Fibroblast of skin of scalp (primary cell): ENCODE results near the gene DLGAP4.

ENCODE experiments used
- DNase-seq: peaks from one replicate; pipeline ENCODE4 v3.0.0-alpha.2; 2013

DLGAP4 gene

DNA sequence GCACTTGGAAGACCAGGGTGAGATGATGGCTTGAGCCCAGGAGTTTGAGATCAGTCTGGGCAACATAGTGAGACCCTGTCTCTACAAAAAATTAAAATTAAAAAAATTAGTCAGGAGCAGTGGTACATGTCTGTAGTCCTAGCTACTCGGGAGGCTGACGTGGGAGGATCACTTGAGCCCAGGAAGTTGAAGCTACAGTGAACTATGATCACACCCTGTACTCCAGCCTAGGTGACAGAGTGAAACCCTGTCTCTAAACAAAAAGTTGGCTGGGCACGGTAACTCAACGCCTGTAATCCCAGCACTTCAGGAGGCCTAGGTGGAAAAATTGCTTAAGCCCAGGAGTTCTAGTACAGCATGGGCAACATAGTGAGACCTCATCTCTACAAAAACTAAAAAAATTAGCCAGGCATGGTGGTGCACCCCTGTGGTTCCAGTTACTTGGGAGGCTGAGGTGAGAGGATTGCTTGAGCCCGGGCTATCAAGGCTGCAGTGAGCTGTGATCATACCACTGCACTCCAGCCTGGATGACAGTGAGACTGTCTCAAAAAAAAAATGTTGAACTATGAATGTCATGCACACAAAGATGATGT, 174.4 kb downstream of the DLGAP4 start:
- DNase-seq = no peak

DNA sequence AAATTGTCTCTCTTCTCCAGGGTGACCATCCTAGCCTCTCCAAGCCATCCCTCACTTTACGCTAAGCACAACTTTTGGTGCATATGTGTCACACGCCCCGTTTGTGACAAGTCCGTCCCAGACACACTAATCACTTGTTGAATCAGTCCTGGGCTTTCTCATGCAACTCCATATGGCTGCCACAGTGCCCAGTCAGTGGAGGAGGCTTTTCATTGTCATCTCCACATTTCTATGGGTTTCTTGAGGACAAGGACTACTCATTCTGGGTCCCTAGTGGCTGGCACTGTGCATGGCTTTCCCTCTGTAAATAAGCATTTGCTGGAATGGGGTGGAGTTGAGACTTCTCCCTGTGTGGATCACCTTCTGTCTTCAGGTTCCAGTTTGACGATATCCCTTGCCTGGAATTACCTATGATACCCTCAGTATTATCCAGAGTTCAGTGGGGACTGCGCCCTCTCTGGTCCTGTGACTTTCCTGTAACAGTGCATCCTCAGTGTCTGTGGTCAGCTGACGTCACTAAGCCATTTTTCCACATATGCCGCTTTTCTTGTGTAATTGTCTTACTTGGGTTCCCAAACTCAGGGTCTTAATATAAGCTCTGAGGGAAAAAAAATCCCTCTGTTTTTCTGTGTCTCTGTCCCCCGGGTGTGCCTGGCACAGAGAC, 175.4 kb downstream of the DLGAP4 start:
- no peak for DNase-seq

DNA sequence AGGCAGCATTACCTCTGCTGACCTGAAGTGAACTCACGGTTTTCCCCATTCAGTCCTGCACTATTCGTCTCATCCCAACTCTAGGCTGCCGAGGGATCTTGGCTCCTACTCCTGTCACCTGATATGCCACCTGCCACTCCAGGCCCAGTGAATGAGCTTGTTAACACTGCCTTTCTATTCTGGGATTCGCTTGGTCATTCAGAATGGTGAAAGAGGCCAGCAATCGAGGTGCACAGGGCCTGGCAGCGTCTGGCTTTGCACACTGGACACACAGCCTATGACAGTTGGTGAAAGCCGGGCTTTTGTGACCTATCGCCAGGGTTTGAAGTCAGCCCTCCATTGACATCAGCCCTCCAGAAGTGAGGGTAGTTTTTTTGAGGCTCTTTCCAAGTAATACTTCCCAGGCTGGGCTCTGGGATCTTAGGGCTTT, 175.9 kb downstream of the DLGAP4 start:
- no peak for DNase-seq

DNA sequence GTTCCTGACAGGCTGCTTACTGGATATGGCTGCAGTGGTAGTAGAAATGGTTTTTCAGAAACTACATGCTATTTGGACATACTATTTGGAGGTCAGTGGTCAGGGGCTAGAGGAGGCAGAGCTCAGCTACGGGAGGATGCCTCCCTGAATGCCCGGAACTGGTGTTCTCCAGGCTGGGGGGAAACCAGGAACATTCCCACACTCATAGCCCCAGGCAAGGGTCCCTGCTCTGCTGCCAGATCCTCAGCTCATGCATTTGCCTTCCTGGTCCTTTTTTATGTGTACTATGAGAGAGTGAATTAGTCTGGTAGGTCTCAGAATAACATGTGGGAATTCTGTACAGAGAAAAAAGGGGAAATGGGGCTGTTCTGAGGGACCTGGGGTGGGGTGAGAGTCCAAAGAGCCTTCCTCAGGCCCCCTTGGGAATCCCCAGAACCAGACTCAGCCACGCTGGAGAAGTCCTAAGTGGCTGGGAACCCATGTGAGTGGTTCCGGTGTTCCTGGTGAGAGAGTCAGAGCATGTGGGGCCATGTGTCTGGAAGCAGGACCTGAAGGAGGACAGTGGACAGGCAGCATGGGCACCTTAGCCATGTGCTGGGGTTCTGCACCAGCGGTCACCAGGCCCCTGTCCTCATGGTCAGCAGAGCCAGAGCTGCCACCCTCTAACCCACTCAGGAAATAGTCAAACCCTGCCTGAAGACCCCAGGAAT, 177.2 kb downstream of the DLGAP4 start:
- no peak for DNase-seq

DNA sequence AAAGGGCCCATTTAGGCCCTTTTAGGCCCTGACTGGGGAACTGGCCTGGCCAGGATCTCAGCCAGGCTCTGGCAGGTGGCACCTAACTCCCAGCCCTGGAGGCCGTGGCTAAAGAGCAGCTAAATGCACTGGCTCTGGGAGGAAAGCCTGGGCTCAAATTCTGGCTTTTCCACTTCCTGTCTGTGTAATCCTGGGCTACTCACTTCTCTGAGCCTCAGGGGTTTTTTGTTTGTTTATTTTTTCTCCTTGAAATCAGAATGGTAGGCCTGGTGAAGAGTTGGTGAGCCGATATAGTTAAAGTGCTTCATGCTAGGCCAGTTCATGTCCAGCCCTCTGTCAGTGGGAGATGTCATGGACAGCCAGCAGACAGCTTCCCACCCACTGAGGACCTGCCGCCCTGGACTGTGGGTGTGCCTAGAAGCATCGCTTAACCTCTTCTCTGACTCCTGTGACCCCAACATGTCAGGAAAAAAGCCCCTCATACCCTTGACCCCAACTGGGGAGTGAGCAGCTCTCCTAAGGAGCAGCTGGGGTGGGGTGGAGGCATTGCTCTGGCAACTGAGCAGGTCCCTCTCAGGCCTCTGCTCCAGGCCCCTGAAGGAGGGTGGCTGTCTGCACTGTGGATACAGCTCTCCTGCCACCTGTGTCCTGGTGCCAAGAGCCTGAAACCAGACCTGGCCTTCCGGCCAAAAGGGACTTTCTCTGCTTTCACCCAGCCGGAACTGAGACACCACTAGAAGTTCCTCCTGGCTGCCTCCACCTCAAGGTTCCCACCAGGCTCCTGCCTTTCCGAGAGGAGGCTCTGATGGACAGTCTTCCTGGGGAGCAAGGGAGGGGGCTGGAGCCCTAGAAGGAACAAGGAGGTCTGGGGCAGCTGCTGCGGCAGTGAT, 178.0 kb downstream of the DLGAP4 start:
- DNase-seq = no peak

DNA sequence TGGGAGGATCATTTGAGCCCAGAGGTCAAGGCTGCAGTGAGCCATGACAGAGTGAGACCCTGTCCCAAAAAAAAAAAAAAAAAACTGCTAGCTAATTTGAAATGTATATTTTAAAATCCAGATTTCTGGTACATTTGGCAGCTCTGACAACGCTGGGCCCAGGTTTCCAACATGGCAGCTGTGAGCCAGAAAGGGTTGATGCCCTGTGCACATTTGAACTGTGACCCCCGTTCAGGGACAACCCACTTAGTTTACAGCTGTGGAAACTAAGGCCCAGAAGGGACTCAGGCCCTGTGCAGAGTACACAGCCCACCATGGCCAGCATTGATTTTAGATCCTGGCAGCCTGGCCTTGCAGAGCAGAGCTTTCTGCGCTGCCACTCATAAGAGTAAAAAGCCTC, 179.1 kb downstream of the DLGAP4 start:
- no peak for DNase-seq

DNA sequence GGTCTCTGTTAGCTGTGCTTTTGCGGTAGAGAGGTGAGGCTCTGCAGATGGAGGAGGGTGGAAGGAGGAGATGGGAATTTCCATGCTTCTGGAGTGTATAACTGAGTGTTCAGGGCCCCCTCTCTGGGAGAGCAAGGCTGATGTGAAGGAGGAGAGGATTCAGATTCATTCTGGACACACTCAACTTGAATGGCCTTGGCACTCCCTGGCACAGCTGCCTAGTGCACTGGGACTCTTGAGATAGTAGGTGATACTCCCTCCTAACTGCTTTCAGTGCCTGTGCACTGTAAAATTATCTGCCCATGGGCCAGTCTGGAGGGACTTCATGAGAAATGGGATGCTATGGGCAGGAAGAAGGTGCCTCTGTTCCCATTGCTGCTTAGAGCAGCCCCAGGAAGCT, 180.9 kb downstream of the DLGAP4 start:
- no peak for DNase-seq

DNA sequence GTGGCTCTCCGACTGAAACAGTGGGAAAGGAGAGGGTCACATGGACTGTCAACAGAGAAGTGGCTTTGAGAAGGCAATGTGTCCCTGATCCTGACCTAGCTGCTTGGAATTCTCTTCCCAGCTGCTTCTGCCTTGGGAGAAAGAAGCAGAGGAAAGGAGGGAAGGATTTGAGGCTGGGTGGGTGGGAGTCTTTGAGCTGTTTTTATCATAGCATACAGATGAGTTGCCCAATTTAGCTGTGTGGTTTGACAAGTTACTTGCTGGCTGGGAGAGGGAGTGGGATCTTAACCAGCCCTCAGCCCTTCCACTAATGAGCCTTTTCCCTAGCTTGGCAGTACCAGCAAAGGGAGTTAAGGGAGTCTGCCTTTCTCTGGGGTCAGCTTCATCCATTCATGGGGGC, 184.1 kb downstream of the DLGAP4 start:
- DNase-seq = peak; percentile 45

DNA sequence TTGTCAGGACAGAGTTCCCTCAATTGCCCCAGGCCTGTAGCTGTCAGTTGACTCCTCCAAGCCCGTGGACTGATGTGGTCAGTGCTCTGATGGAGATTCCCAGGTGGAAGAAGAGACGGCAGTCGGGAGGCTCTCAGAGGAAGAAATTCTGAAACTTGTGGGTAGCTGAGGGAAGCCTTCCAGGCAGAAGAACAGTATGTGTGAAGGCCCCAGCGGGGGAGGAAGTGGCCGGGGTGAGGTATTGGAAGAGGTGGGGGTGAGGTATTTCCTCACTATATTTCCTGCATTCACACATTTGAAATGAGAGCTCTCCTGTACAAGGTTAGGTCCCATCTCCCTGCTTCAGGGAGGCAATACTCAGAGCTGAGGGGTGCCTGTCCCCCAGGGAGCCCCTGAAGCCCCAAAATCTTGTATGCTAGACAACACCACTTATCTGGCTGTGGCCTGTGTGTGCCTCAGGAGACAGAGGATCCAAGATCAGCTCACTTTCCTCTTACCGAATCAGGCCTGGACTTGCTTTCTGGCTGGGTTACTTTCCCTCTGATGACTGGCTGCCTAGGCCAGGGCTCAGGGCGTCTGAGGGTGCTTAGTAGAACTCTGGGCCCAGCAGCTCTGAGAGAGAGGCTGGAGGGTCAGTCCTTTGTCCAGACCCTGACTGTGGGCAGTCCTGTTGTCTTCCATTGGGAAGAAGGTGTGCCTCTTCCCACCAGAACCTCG, 185.9 kb downstream of the DLGAP4 start:
- DNase-seq = no peak

DNA sequence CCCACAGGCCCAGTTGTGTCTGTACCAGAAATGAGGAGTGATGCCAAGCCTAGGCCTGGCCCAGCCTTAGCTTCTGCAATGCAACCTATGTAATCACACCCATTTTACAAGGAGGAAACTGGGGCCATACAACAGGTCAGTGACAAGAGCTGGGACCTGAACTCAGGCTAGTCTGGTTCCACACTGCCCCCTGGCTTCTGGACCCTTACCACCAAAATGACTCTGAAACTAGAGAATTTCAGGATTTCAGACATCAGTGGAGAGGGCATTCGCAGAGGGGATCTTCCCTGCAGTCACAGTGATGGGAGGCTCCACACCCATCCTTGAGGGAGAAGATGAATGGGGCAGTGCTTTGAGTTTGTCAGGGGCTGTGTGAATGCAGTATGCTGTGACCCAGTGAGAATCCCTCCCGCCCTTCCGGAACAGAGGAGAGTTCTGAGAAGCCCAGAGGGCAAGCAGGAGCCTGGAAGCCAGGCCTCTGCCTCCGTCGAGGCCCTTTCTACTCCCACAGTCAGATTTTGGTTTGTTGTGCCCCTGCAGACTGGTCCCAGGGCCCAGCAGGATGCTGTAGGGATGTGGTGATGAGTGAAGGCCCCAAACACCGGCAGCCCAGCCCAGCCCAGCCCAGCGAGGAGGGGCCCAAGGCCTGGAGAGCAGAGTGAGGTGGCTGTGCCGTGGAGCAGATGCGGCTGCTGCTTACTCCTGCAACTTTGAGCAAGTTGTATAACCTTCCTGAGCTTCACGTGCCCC, 187.1 kb downstream of the DLGAP4 start:
- DNase-seq = no peak

DNA sequence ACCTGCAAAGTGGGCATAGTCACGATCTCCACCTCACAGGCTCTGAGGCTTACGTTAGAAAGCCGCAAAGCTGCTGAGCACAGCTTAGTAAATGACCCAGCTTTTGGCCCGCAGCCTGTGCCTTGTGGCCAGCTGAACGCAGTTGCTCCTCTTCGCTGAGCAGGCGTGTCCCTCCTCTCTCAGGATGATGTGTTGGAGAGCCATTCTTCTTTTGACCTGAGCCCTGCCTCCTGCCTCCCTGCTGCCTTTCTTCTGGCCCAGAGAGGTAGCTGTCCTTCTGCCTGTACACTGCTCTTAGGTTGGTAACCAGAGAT, 187.6 kb downstream of the DLGAP4 start:
- DNase-seq = no peak

DNA sequence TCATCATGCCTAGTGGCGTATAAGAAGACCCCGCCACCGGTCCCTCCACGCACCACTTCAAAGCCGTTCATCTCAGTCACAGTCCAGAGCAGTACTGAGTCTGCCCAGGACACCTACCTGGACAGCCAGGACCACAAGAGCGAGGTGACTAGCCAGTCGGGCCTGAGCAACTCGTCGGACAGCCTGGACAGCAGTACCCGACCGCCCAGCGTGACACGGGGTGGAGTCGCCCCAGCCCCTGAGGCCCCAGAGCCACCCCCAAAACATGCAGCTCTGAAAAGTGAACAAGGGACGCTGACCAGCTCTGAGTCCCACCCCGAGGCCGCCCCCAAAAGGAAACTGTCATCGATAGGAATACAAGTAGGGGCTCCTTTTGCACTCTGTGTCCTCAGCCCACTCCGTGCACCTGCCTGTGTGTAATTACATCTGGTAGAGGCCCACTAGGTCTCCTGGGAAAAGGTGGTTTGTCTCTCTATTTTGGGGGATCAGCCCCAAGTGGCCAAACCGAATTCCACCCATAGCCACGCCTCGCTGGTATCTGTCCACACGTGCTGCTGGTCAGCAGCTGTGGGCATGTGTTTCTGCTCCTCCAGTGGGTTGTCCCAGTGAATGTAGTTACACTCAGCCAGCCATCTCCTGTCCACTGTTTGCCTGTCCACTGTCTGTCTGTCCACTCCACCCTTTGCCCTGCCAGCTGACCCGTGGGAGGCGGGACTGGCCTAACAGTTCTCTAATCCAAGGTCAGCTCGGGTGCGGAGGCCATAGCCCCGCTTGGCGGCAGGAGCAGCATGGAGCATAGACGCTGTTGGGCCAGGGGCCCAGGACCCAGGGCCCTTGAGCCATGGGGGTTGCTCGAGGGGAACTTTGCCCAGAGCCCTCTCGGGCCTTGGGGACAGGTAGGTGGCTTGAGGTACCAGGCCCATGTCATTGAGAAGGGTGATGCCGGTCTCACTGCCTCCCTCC, 190.8 kb downstream of the DLGAP4 start:
- DNase-seq = no peak

DNA sequence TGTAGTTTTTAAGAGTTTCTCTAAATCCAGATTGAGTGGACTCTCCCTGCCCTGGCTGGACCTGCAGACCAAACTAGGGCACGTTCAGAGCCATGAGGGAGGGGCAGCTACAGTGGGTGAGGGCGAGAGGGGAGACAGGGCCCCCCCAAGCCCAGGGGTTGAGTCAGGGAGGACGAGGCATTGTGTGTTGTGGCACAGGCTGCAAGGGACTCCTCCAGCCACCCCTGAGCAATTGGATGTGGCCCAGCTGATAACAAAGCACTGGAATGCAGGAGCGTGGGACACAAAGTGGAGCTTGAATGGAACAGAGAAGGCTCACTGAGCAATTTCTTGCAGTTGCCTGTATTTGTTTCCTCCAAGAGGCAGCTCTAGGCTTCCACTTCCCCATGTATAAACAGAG, 191.7 kb downstream of the DLGAP4 start:
- no peak for DNase-seq

DNA sequence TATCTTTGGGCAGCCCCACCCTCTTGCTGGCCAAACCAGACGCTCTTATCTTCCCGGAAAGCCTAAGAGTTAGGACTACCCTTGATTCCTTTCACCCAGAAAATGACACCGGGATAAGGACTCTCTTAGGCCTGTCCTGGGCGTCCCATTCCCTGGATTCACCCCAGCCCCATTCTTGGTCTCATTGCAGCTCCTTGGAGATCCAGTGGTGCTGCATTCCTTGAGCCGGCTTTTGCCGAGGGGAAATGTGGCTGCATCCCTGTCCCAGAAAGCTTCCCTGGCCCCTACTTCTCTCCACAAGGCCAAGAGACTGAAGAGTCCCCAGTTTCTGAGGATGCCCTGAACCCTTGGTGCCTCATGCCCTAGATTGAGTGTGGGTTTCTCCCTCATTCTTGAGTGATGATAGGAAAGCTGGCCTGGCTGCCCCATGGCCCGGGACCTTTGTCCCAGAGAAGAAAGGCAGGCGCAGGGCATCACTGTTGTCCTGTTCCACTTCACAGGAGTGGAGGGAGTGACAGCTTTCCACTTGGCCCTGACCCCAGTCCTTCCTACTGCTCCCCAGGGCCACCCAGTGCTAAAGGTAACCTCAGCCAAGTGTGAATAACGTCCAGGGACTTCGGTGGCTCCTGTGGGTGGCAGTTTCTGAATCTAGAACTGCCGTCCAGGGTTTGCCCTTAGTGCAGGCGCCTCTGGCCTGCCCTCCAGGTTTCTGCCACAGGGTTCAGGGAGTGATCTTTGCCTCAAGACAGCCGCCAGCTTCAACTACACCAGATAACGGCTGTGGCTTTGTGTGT, 192.4 kb downstream of the DLGAP4 start:
- no peak for DNase-seq

DNA sequence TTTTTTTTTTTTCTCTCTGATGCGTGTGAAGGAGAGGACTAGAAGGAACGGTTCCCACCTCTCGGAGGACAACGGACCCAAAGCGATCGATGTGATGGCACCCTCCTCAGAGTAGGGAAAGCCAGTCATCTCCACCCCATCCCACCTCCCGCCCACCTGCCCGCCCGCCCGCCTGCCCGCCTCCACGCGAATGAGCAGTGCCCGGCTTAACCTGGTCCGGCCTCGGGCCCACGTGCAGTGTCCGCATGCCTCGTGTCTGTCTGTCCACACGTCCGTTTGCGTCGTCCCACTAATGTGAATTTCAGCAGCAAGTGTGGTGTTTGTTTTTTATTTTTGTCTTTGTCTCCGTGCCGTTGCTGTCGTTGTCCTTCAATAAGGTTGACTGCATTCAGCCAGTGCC, 193.1 kb downstream of the DLGAP4 start:
- DNase-seq = no peak

DNA sequence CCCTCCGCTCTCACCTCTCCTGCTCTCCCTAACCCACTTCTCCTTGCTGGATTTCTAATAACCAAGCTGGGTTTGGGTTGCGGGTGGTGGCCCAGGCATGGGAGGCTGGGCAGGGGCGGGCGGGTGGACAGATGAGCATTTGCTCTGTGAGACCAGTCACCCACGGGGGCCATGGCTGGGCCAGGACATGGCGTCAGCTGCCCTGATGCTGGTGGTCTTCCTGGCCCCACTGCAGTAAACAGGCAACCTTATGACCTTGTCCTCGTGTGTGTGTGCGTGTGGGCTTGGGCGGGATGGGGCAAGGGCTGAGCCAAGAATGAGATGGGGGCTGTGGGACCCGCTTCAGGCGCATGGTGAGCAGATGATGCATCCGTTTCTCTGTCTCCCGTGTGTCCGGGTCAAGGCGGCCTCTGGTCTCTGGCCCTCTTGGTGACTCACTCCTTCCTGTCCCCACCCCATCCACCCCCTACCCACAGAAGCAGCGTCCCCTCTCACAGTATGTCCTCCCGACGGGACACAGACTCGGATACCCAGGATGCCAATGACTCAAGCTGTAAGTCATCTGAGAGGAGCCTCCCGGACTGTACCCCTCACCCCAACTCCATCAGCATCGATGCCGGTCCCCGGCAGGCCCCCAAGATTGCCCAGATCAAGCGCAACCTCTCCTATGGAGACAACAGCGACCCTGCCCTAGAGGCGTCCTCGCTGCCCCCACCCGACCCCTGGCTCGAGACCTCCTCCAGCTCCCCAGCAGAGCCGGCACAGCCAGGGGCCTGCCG, 193.8 kb downstream of the DLGAP4 start:
- peak; percentile 78 for DNase-seq

DNA sequence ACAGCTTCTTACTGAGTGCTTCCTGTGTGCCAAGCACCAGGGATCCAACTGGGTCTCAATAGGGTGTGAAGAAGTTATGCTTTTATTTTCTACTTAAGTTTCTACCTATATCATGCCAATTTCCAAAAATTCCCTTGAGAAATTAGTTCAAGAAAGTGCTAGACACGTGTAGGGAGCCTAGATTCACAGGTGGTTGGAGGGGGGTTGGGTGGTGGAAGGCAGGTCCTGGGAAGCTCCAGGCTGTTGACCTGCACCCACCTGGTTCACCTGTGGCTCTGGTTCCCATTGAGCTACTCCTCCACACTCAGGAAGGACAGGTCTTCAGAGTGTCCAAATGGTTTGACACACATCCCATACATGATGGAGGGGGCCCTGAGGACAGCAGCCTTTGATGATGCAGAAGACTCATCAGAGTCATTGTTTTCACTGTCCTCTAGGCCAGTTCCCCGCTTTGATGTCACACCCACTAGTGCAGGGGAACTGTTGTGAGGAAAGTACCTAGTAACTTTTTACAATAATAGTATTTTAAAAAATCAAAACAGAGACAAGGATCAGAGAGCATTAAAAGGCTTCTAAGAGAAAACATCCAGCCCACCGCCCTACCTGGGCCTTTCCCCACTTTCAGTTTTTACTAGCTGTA, 195.3 kb downstream of the DLGAP4 start:
- DNase-seq = no peak

DNA sequence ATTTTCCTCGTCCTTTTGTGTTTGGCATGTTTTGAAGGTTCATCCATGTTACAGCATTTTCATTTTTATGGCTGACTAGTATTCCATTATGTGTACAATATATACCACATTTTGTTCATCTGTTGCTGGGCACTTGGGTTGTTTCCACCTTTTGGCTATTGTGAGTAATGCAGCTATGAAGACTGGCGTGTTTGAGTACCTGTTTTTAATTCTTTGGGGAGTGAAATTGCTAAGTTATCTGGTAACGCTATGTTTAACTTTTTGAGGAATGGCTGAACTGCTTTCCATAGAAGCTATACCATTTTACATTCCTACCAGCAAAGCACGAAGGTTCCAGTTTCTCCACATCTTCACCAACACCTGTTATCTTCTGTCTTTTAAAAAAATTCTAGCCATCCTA, 198.2 kb downstream of the DLGAP4 start:
- DNase-seq = no peak
